ENCODE results near the gene COL2A1. TPM values are rescaled to one million over a fixed set of nuclear protein-coding genes. Genes with fewer than 3 reads are reported as not detected.

COL2A1 gene
- total and polyA plus RNA-seq, 2 experiments from 2014 or later, result not detected

DNA sequence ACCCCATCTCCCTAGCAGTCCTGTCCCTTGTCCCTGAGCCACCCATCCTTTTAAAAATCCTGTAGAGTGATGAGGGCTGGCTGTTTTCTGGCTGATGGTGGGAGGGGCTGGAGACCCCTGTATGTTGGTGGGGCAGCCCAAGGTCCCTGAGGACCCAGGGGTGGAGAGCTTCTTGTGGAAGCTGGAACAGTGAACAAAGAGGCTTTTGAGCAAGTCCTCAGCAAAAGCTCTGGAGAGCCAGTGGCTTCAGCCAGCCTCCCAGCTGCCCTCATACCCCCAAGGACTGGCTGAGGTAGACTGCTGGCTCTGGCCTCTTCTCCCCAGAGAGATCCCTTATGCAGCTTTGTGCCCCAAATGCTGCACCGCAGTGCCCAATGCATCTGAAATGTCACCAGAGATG, 29.2 kb upstream of the COL2A1 start:
- Histone ChIP-seq H2AFZ (no peak overlapping the region), H3K36me3 (ENCODE audit: low read depth) (no peaks in the 10 kb centered on the region), H4K20me1 (ENCODE audit: insufficient read depth) (no peaks in the 10 kb centered on the region), H3K27ac (no peak overlapping the region), H3F3A (ENCODE audit: insufficient read depth) (no peaks in the 10 kb centered on the region), H3K9ac (no peak overlapping the region), H3K79me2 (ENCODE audit: insufficient read depth) (no peaks in the 10 kb centered on the region), H3K4me3 (no peak overlapping the region), H3K9me2 (ENCODE audit: insufficient read depth) (no peaks in the 10 kb centered on the region), H3K4me1 (ENCODE audit: insufficient read depth) (no peaks in the 10 kb centered on the region), H3K4me2 (ENCODE audit: unreplicated experiment) (no peak overlapping the region), H3K9me3 (ENCODE audit: low read depth) (no peaks in the 10 kb centered on the region), H3K27me3 (replicated peaks; ENCODE audit: insufficient read depth) (no peaks in the 10 kb centered on the region)
- WGBS, 2 experiments (ENCODE audit: low coverage in 1 of 2, low lambda C conversion rate in 2 of 2, missing lambda C conversion rate in 2 of 2), result 47 to 56% methylated on average over 1 of the region's 1 CpG
- in situ Hi-C loops (cut with MboI), result no loop called here
- TF ChIP-seq EZH2 (IDR thresholded peaks at IDR 0.05; ENCODE audit: insufficient read depth, poor library complexity, severe bottlenecking), result no peak
- no peak for TF ChIP-seq EZH2phosphoT487 (IDR thresholded peaks at IDR 0.05; ENCODE audit: insufficient read depth, low read depth)
- DNase-seq, result no peak

DNA sequence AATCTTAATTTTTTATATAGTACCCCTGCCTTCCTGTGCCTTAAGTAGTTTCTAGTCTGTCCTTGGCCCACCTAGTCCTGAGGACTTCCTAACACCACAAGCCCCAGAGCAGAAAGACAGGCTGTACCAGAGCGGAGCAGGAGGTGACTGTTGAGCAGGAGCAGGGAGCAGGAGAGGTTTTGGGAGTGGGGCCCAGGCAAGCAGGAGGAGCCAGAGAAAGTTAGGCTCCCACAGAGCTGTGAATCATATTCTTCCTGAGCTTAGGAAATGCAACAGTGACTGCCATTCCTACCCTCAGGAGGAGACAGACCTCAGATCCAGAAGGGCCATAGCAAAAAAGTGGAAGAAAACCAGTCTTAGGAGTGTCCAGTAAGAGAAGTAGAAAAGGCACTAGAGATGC, 28.3 kb upstream of the COL2A1 start:
- Histone ChIP-seq H3K27me3 (replicated peaks; ENCODE audit: insufficient read depth) (no peaks in the 10 kb centered on the region), H3K27ac (no peak overlapping the region), H3K4me1 (ENCODE audit: insufficient read depth) (no peaks in the 10 kb centered on the region), H2AFZ (no peak overlapping the region), H3K79me2 (ENCODE audit: insufficient read depth) (no peaks in the 10 kb centered on the region), H4K20me1 (ENCODE audit: insufficient read depth) (no peaks in the 10 kb centered on the region), H3K9me2 (ENCODE audit: insufficient read depth) (no peaks in the 10 kb centered on the region), H3F3A (ENCODE audit: insufficient read depth) (no peaks in the 10 kb centered on the region), H3K36me3 (ENCODE audit: low read depth) (no peaks in the 10 kb centered on the region), H3K9ac (no peak overlapping the region), H3K4me3 (no peak overlapping the region), H3K9me3 (ENCODE audit: low read depth) (no peaks in the 10 kb centered on the region), H3K4me2 (ENCODE audit: unreplicated experiment) (no peak overlapping the region)
- no peak for TF ChIP-seq EZH2 (IDR thresholded peaks at IDR 0.05; ENCODE audit: insufficient read depth, poor library complexity, severe bottlenecking)
- TF ChIP-seq EZH2phosphoT487 (IDR thresholded peaks at IDR 0.05; ENCODE audit: insufficient read depth, low read depth), result no peak
- in situ Hi-C loops (cut with MboI), result no loop called here
- WGBS, 2 experiments (ENCODE audit: low coverage in 1 of 2, low lambda C conversion rate in 2 of 2, missing lambda C conversion rate in 2 of 2), result 97 to 100% methylated on average over 1 of the region's 1 CpG
- peak; percentile 8 for DNase-seq

DNA sequence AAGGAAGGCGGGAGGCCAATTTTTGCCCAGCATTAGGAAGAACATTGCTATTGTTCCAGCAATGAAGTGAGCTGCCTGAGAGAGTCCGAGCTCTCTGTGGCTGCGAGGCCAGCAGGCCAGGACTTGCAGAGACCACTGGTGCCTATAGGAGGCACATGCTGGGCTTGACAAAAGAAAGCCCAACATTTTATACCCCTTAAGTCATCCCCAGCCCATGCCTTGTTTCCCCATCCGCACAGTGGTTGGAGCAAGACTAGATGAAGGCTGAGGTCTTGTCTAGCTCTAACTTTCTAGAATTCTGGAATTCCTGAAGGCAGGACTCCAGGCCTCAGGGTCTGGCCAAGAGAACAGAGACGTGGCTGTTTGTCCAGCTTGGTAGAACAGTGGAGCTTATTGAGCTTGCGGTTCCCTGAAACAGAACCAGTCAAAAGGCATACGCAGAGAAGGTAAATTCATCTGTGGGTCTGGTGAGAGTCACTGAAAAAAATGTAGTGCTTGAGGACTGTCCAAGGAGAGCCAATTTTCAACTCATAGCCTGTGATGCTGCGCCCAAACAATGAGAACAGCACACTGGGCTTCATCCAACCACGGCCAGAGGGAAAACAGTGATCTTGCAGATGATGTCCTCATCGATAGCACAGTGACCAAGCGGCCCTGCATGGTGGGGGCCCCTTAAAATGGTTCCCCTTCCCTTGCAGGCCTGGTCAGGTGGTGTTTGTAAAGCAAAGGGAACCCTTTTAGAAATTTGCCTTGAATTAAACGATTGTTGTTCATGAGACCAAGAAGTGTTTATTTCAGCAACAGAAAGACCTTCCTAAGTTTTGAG, 27.1 kb upstream of the COL2A1 start:
- no peaks in the 10 kb centered on the region for H3F3A ChIP-seq (ENCODE audit: insufficient read depth)
- no peak overlapping the region for H3K4me3 ChIP-seq
- H3K79me2 ChIP-seq (ENCODE audit: insufficient read depth), result no peaks in the 10 kb centered on the region
- no peak overlapping the region for H3K4me2 ChIP-seq (ENCODE audit: unreplicated experiment)
- H2AFZ ChIP-seq, result no peak overlapping the region
- 70 to 71% methylated on average over 12 of the region's 12 CpGs for WGBS, 2 experiments (ENCODE audit: low coverage in 1 of 2, low lambda C conversion rate in 2 of 2, missing lambda C conversion rate in 2 of 2)
- H3K27me3 ChIP-seq (replicated peaks; ENCODE audit: insufficient read depth), result 0 out of 2 replicates have a peak, but pooled peaks cover 6% of the 10 kb centered on the region
- in situ Hi-C loops (cut with MboI), result no loop called here
- TF ChIP-seq EZH2 (IDR thresholded peaks at IDR 0.05; ENCODE audit: insufficient read depth, poor library complexity, severe bottlenecking) (no peak), EZH2phosphoT487 (IDR thresholded peaks at IDR 0.05; ENCODE audit: insufficient read depth, low read depth) (no peak)
- no peak overlapping the region for H3K27ac ChIP-seq
- H4K20me1 ChIP-seq (ENCODE audit: insufficient read depth), result no peaks in the 10 kb centered on the region
- no peak overlapping the region for H3K9ac ChIP-seq
- H3K9me2 ChIP-seq (ENCODE audit: insufficient read depth), result no peaks in the 10 kb centered on the region
- no peaks in the 10 kb centered on the region for H3K4me1 ChIP-seq (ENCODE audit: insufficient read depth)
- DNase-seq, result no peak
- no peaks in the 10 kb centered on the region for H3K36me3 ChIP-seq (ENCODE audit: low read depth)
- no peaks in the 10 kb centered on the region for H3K9me3 ChIP-seq (ENCODE audit: low read depth)

DNA sequence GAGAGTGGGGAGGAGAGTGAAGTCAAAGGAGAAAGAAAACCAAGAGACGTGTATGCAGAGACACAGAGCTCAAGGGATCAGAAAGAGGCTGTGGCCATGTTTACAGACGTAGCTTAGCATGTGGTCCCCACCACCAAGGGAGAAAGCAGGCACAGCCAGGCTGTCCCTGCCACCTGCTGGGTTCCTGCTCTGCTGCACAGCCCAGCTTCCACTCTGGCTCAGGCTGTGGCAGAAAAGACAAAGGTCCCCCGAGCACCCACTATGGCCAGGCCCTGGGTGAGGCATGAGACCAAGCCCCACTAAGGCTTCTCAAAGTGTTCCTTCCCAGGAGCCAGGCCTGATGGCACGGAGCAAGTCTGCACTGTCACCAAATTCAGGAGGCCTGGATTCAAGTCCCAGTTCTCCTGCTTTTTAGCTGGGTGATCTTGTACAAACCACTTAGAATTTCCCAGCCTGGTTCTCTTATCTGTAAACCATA, 25.9 kb upstream of the COL2A1 start:
- Histone ChIP-seq H3K4me1 (ENCODE audit: insufficient read depth) (no peaks in the 10 kb centered on the region), H4K20me1 (ENCODE audit: insufficient read depth) (no peaks in the 10 kb centered on the region), H3K9me2 (ENCODE audit: insufficient read depth) (no peaks in the 10 kb centered on the region), H3K4me2 (ENCODE audit: unreplicated experiment) (no peak overlapping the region), H3K9ac (no peak overlapping the region), H3K4me3 (no peak overlapping the region), H3K27me3 (replicated peaks; ENCODE audit: insufficient read depth) (peaks cover 8% of the 10 kb centered on the region; the same call in 1 of the 2 replicates), H3K79me2 (ENCODE audit: insufficient read depth) (no peaks in the 10 kb centered on the region), H3K27ac (no peak overlapping the region), H3K9me3 (ENCODE audit: low read depth) (no peaks in the 10 kb centered on the region), H3K36me3 (ENCODE audit: low read depth) (no peaks in the 10 kb centered on the region), H3F3A (ENCODE audit: insufficient read depth) (no peaks in the 10 kb centered on the region), H2AFZ (no peak overlapping the region)
- in situ Hi-C loops (cut with MboI), result no loop called here
- no peak for DNase-seq
- TF ChIP-seq EZH2phosphoT487 (IDR thresholded peaks at IDR 0.05; ENCODE audit: insufficient read depth, low read depth), result no peak
- no peak for TF ChIP-seq EZH2 (IDR thresholded peaks at IDR 0.05; ENCODE audit: insufficient read depth, poor library complexity, severe bottlenecking)
- 51 to 55% methylated on average over 3 to 4 of the region's 4 CpGs for WGBS, 2 experiments (ENCODE audit: low coverage in 1 of 2, low lambda C conversion rate in 2 of 2, missing lambda C conversion rate in 2 of 2)
